A673 (cell line): ENCODE results near the gene TSPAN19.

ENCODE experiments used
- EZH2 ChIP-seq: fragments of 200-600 bp; sonication (generic); IDR thresholded peaks from 2 replicates; pipeline ENCODE4 v1.6.1; 2017; ENCODE audit warnings: borderline replicate concordance, low read depth, mild to moderate bottlenecking, mixed read lengths, antibody characterized with exemption, low read length; ENCODE audit not compliant: poor library complexity, severe bottlenecking
- TF ChIP-seq, protein P1 (sequence below): fragments of 300-800, 200-600 bp; sonication (generic); conservative IDR thresholded peaks from 2 replicates; pipeline ENCODE4 v1.5.1; 2017; ENCODE audit warnings: low read depth, mild to moderate bottlenecking, antibody characterized with exemption, low read length, moderate library complexity, mixed read lengths

DNA sequence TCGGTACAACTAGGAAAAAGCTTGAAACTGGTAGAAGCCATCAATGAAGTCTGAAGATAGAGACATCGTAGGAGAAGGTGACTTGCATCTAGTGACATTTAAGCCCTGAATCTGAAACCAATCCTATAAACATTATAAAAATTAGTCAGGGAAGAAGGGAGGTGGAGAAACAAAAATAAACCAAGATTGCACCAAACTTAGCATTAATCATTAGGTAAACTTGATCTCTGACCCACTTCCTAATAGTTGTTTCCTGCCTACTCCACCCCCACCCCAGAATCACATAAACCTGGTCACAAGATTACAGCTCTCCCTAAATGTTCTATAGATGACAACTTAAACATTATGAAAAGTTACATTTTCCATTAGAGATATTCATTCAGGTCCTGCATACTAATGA is 40.4 kb downstream of the TSPAN19 start:
- TF ChIP-seq, protein P1, sequence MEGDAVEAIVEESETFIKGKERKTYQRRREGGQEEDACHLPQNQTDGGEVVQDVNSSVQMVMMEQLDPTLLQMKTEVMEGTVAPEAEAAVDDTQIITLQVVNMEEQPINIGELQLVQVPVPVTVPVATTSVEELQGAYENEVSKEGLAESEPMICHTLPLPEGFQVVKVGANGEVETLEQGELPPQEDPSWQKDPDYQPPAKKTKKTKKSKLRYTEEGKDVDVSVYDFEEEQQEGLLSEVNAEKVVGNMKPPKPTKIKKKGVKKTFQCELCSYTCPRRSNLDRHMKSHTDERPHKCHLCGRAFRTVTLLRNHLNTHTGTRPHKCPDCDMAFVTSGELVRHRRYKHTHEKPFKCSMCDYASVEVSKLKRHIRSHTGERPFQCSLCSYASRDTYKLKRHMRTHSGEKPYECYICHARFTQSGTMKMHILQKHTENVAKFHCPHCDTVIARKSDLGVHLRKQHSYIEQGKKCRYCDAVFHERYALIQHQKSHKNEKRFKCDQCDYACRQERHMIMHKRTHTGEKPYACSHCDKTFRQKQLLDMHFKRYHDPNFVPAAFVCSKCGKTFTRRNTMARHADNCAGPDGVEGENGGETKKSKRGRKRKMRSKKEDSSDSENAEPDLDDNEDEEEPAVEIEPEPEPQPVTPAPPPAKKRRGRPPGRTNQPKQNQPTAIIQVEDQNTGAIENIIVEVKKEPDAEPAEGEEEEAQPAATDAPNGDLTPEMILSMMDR: no peak
- TF ChIP-seq EZH2: no peak
